Esophagus squamous epithelium (tissue), 5 donors: Measurements from ENCODE around the gene METRN. TPM values are rescaled to one million over a fixed set of nuclear protein-coding genes. Genes with fewer than 3 reads are reported as not detected.

ENCODE experiments used
- DNase-seq: peaks from one replicate; lab custom pipeline; 2025; lab: John Stamatoyannopoulos, UW
- H3K27ac ChIP-seq, 4 donors: fragments of 200-600 bp; sonication (generic); one replicate each; pipeline ENCODE4 v1.5.1; 2016 to 2019; ENCODE audit warnings: mild to moderate bottlenecking in 1 of 4
- H3K27me3 ChIP-seq, 4 donors: fragments of 200-600 bp; sonication (generic); 1 replicate in 3 of 4; 2 replicates in 1 of 4; pipeline versions ENCODE4 v1.5.1 to v1.6.0; 2017 to 2021; ENCODE audit warnings: antibody characterized with exemption in 1 of 4
- H3K36me3 ChIP-seq, 3 donors: fragments of 200-600 bp; sonication (generic); one replicate each; pipeline ENCODE4 v1.5.1; 2016 to 2019
- H3K4me1 ChIP-seq, 3 donors: fragments of 200-600 bp; sonication (generic); one replicate each; pipeline ENCODE4 v1.5.1; 2017 to 2019
- H3K4me3 ChIP-seq, 4 donors: fragments of 200-600 bp; sonication (generic); 1 replicate in 3 of 4; 2 replicates in 1 of 4; pipeline ENCODE4 v1.5.1; 2016 to 2019; ENCODE audit warnings: mild to moderate bottlenecking in 2 of 4, moderate library complexity in 1 of 4
- H3K9me3 ChIP-seq, 3 donors: fragments of 200-600 bp; sonication (generic); one replicate each; pipeline ENCODE4 v1.5.1; 2016 to 2019
- WGBS, 2 donors: methylation state at CpG; one replicate each; pipeline ENCODE4 v1.1.5; 2018; 5-methylcytosine and 5-hydroxymethylcytosine counted together
- intact Hi-C: fragments of 100-400 bp; cut with DNase I; formaldehyde crosslinking; loops from one replicate; pipeline ENCODE4 v1.15.0; 2022
- total RNA-seq, 4 donors: library from RNA; depleted of rRNA; stranded (reverse); fragments of >200 nt; gene quantifications; one replicate each; pipeline ENCODE4 v1.1.0, GENCODE V29; 2016
- TF ChIP-seq, protein P1 (sequence below), 6 experiments: fragments of 450-650 bp in 4 of 6; fragments of 200-600 bp in 2 of 6; sonication (generic) in 2 of 6; IDR thresholded peaks; one replicate each; pipeline ENCODE4 v1.5.1; 2016 to 2019; ENCODE audit warnings: antibody characterized with exemption in 6 of 6, mild to moderate bottlenecking in 4 of 6, moderate library complexity in 4 of 6
- donor health status: DM: yes; HTN: yes; CAD: no.

The METRN gene
- total RNA-seq, 4 donors from 2014 or later: 4.2 to 12.7 (median 8.8) TPM

DNA sequence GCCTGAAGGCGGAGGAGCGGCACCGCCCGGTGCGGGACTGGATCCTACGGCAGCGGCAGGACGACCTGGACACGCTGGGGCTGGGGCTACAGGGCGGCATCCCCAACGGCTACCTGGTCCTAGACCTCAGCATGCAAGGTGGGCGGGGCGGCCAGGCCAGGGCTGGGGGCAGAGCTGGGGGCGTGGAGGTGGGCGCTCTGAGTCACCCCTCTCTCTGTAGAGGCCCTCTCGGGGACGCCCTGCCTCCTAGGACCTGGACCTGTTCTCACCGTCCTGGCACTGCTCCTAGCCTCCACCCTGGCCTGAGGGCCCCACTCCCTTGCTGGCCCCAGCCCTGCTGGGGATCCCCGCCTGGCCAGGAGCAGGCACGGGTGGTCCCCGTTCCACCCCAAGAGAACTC lies 53.5 kb downstream of the METRN start:
- Histone ChIP-seq H3K36me3 (no peaks in the 10 kb centered on the region), H3K9me3 (no peaks in the 10 kb centered on the region), H3K27me3 (peaks cover 0 to 46% (median 0%) of the 10 kb centered on the region in 4 donors), H3K27ac (no peak overlapping the region), H3K4me1 (peaks cover 0 to 9% (median 0%) of the 10 kb centered on the region in 3 donors), H3K4me3 (no peak overlapping the region)
- TF ChIP-seq, protein P1, sequence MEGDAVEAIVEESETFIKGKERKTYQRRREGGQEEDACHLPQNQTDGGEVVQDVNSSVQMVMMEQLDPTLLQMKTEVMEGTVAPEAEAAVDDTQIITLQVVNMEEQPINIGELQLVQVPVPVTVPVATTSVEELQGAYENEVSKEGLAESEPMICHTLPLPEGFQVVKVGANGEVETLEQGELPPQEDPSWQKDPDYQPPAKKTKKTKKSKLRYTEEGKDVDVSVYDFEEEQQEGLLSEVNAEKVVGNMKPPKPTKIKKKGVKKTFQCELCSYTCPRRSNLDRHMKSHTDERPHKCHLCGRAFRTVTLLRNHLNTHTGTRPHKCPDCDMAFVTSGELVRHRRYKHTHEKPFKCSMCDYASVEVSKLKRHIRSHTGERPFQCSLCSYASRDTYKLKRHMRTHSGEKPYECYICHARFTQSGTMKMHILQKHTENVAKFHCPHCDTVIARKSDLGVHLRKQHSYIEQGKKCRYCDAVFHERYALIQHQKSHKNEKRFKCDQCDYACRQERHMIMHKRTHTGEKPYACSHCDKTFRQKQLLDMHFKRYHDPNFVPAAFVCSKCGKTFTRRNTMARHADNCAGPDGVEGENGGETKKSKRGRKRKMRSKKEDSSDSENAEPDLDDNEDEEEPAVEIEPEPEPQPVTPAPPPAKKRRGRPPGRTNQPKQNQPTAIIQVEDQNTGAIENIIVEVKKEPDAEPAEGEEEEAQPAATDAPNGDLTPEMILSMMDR (IDR thresholded peaks at IDR 0.05): no peak
- intact Hi-C loops: no loop called here
- WGBS, 2 donors: 13 to 41% methylated on average over 3 to 8 of the region's 21 CpGs
- DNase-seq: no peak

Other genes with a start within 250 kb of the METRN start
- gene CAPN15, start 187.4 kb upstream of the METRN start, total RNA-seq: 10 to 100 TPM; 29.4 to 69.6 (median 52.4) TPM
- not detected for gene PRR35, start 154.7 kb upstream of the METRN start, total RNA-seq
- gene NHLRC4, start 148.1 kb upstream of the METRN start, total RNA-seq: under 1 TPM in 3 of 4 donors, not detected in 1; 0.09 to 0.95 (median 0.59) TPM
- 10 to 100 TPM; 15.9 to 24.0 (median 20.4) TPM for gene PIGQ, start 145.2 kb upstream of the METRN start, total RNA-seq
- 10 to 100 TPM; 14.2 to 31.4 (median 20.3) TPM for gene RAB40C, start 125.1 kb upstream of the METRN start, total RNA-seq
- 1 to 10 TPM in 1 of 4 donors, under 1 TPM in 3; under 0.01 to 1.8 (median 0.29) TPM for gene WFIKKN1, start 84.1 kb upstream of the METRN start, total RNA-seq
- 100 to 1,000 TPM in 1 of 4 donors, 10 to 100 TPM in 3; 69.6 to 105 (median 79.9) TPM for gene METTL26, start 78.8 kb upstream of the METRN start, total RNA-seq
- gene MCRIP2, start 73.3 kb upstream of the METRN start, total RNA-seq: 10 to 100 TPM; 17.3 to 35.6 (median 28.1) TPM
- 10 to 100 TPM in 3 of 4 donors, 1 to 10 TPM in 1; 7.2 to 26.5 (median 15.8) TPM for gene WDR90, start 65.8 kb upstream of the METRN start, total RNA-seq
- gene RHOT2, start 47.0 kb upstream of the METRN start, total RNA-seq: 10 to 100 TPM; 28.4 to 70.2 (median 48.9) TPM
- 1 to 10 TPM in 1 of 4 donors, under 1 TPM in 2, not detected in 1; 0.38 to 1.1 (median 0.57) TPM for gene RHBDL1, start 39.4 kb upstream of the METRN start, total RNA-seq
- gene STUB1, start 34.7 kb upstream of the METRN start, total RNA-seq: 100 to 1,000 TPM; 102 to 148 (median 120) TPM
- gene JMJD8, start 30.8 kb upstream of the METRN start, total RNA-seq: 10 to 100 TPM; 53.7 to 70.7 (median 62.5) TPM
- gene WDR24, start 24.7 kb upstream of the METRN start, total RNA-seq: 10 to 100 TPM in 1 of 4 donors, 1 to 10 TPM in 3; 6.9 to 11.8 (median 7.8) TPM
- gene FBXL16, start 9.3 kb upstream of the METRN start, total RNA-seq: 1 to 10 TPM; 2.2 to 8.4 (median 3.7) TPM
- gene ANTKMT, start 6.0 kb downstream of the METRN start, total RNA-seq: 10 to 100 TPM; 11.6 to 29.1 (median 24.2) TPM
- 1 to 10 TPM in 1 of 4 donors, under 1 TPM in 3; under 0.01 to 1.0 (median 0.47) TPM for gene CCDC78, start 11.3 kb downstream of the METRN start, total RNA-seq
- 1 to 10 TPM in 3 of 4 donors, not detected in 1; 1.7 to 5.7 (median 4.8) TPM for gene HAGHL, start 12.0 kb downstream of the METRN start, total RNA-seq
- gene CIAO3, start 25.9 kb downstream of the METRN start, total RNA-seq: 10 to 100 TPM; 29.7 to 34.5 (median 33.2) TPM
- gene MSLN, start 45.6 kb downstream of the METRN start, total RNA-seq: 1 to 10 TPM in 2 of 4 donors, under 1 TPM in 2; 0.79 to 5.4 (median 2.3) TPM
- 10 to 100 TPM; 20.3 to 33.3 (median 24.9) TPM for gene RPUSD1, start 73.3 kb downstream of the METRN start, total RNA-seq
- gene CHTF18, start 73.5 kb downstream of the METRN start, total RNA-seq: 10 to 100 TPM in 1 of 4 donors, 1 to 10 TPM in 3; 5.0 to 17.8 (median 7.3) TPM
- not detected for gene GNG13, start 85.6 kb downstream of the METRN start, total RNA-seq